Uterus (tissue), 4 donors: ENCODE data around the gene PPP2R2C. TPM values are rescaled to one million over a fixed set of nuclear protein-coding genes. Genes with fewer than 3 reads are reported as not detected.

Source experiments
- DNase-seq, 2 donors: peaks; one replicate each; pipeline ENCODE4 v3.0.0-alpha.2; 2019 to 2020
- H3K27ac ChIP-seq, 2 donors: fragments of 200-600 bp; sonication (generic); 1 replicate in 1 of 2; 2 replicates in 1 of 2; pipeline ENCODE4 v1.5.1; 2016 to 2018
- H3K27me3 ChIP-seq, 2 donors: fragments of 200-600 bp; sonication (generic); one replicate each; pipeline ENCODE4 v1.5.1; 2018 to 2019; ENCODE audit warnings: control low read depth in 1 of 2
- H3K36me3 ChIP-seq, 2 donors: fragments of 200-600 bp; sonication (generic); one replicate each; pipeline ENCODE4 v1.5.1; 2019; ENCODE audit warnings: control low read depth in 1 of 2
- H3K4me1 ChIP-seq, 2 donors: fragments of 200-600 bp; sonication (generic); one replicate each; pipeline ENCODE4 v1.5.1; 2018 to 2019; ENCODE audit warnings: control low read depth in 1 of 2
- H3K4me3 ChIP-seq, 2 donors: fragments of 200-600 bp; sonication (generic); 1 replicate in 1 of 2; 2 replicates in 1 of 2; pipeline ENCODE4 v1.5.1; 2018 to 2019; ENCODE audit warnings: mild to moderate bottlenecking in 1 of 2
- H3K9me3 ChIP-seq, 2 donors: fragments of 200-600 bp; sonication (generic); one replicate each; pipeline ENCODE4 v1.5.1; 2019; ENCODE audit warnings: control low read depth in 1 of 2
- CTCF ChIP-seq, 4 experiments: fragments of 200-600 bp in 2 of 4; fragments of 450-650 bp in 2 of 4; sonication (generic) in 2 of 4; IDR thresholded peaks; one replicate each; pipeline ENCODE4 v1.5.1; 2016 to 2019; ENCODE audit warnings: antibody characterized with exemption in 4 of 4, mild to moderate bottlenecking in 2 of 4, moderate library complexity in 1 of 4
- POLR2A ChIP-seq, 2 donors: fragments of 450-650 bp; IDR thresholded peaks; one replicate each; pipeline ENCODE4 v1.6.1; 2016; ENCODE audit warnings: antibody characterized with exemption in 2 of 2, mild to moderate bottlenecking in 1 of 2, moderate library complexity in 1 of 2
- intact Hi-C: fragments of 100-400 bp; cut with DNase I; formaldehyde crosslinking; loops from one replicate; pipeline ENCODE4 v1.15.1; 2023; ENCODE audit warnings: low total_unique reads
- total RNA-seq, 4 donors: library from RNA; depleted of rRNA in 3 of 4; stranded (reverse); fragments of >200 nt in 3 of 4; gene quantifications; one replicate each; pipeline versions ENCODE4 v1.1.0 to v1.2.4, GENCODE V29; 2014 to 2023
- donor health status: DM: yes; HTN: yes; CAD: no.

Gene PPP2R2C
- total RNA-seq, 4 donors from 2014 or later = 2.9 to 49.1 (median 27.3) TPM

- TF ChIP-seq POLR2A (IDR thresholded peaks at IDR 0.05) = no peak
- intact Hi-C loops = no loop called here
- no peak for DNase-seq
- no peak overlapping the region for H3K4me3 ChIP-seq
- no peaks in the 10 kb centered on the region for H3K9me3 ChIP-seq
- no peak overlapping the region for H3K27ac ChIP-seq
- no peaks in the 10 kb centered on the region for H3K36me3 ChIP-seq
- H3K27me3 ChIP-seq = no peaks in the 10 kb centered on the region
- no peaks in the 10 kb centered on the region for H3K4me1 ChIP-seq
These were observed 126.5 kb downstream of the PPP2R2C start for GRCh38 chr4:6345866-6346265.

DNA sequence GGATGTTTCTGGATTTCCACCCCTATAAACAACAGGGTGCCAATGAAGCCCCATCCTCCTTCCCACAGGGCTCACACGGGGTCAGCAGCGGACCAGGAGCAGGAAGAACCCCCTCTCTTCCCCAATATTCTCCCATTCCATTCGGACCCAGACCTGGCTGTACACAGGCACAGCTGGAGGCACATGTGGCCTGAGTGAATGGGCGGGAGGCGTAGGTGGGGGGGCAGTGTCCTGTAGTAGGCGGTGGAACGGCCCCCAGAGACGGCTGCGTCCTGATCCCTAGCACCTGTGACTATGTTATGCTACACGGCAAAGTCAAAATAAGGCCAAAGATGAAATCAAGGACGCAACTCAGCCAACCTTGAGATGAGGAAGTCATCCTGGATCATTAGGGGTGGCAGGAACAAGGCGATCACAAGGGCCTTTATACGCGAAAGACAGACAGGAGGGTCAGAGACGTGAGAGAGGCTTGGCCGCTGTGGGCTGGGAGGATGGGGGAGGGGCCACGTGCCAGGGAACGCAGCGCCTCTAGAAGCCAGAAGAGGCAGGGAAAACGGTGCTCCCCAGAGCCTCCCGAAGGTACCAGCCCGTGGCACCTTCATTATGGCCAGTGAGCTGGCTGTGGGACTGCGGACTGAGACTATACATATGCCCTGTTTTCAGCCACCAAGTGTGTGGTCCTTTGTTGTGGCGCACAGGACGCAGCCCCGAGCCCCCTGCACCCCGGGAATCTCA is 127.2 kb downstream of the PPP2R2C start:
- H3K4me3 ChIP-seq = no peak overlapping the region
- H3K4me1 ChIP-seq = no peaks in the 10 kb centered on the region
- no peaks in the 10 kb centered on the region for H3K27me3 ChIP-seq
- intact Hi-C loops = no loop called here
- H3K36me3 ChIP-seq = no peaks in the 10 kb centered on the region
- H3K27ac ChIP-seq = no peak overlapping the region
- no peaks in the 10 kb centered on the region for H3K9me3 ChIP-seq
- TF ChIP-seq CTCF (IDR thresholded peaks at IDR 0.05) = no peak
- TF ChIP-seq POLR2A (IDR thresholded peaks at IDR 0.05) = no peak
- no peak for DNase-seq

- Histone ChIP-seq H3K9me3 (no peaks in the 10 kb centered on the region), H3K27me3 (no peaks in the 10 kb centered on the region), H3K27ac (no peak overlapping the region), H3K4me3 (no peak overlapping the region), H3K4me1 (no peaks in the 10 kb centered on the region), H3K36me3 (no peaks in the 10 kb centered on the region)
- intact Hi-C loops = no loop called here
- TF ChIP-seq POLR2A (IDR thresholded peaks at IDR 0.05) (no peak), CTCF (IDR thresholded peaks at IDR 0.05) (peak in 1 of 4 experiments; percentile 6)
- no peak for DNase-seq
These were observed 128.4 kb downstream of the PPP2R2C start for GRCh38 chr4:6343939-6344408.

DNA sequence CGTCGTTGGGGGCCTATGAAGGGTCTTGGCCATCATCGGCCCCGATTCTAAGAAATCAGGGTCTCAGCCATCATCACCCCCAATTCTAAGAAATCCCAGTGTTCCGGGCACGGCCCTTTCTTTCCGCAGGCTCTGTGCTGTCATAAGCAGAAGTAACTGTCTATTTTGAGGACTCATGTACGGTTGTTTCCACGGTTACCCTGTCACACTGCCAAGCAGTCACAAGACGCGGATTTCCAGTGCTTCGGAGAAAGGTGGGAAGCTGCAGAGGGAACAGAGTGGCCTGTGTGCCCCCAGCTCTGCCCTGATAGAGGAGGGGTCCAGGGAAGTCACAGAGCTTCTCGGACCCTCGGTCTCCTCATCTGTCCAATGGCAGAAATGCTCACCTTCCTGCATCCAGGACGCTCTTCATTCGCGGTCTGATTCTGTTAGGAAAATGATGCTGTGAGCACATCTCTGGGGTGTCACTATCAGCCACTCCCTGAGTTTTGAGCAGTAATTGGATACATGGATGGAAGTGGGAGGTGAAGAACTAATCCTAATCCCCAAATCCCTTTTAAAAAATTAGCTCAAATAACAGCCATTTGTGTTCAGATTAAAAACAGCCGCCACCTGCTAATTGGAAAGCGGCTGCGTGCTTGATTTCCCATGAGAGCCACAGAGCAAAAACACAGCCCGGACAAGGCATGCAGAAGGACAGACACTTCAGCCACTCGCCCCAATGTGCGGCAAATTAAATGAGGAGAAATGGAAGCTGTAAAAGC is 129.7 kb downstream of the PPP2R2C start:
- no peak overlapping the region for H3K27ac ChIP-seq
- H3K4me3 ChIP-seq = no peak overlapping the region
- TF ChIP-seq CTCF (IDR thresholded peaks at IDR 0.05) (no peak), POLR2A (IDR thresholded peaks at IDR 0.05) (no peak)
- H3K36me3 ChIP-seq = no peaks in the 10 kb centered on the region
- no peaks in the 10 kb centered on the region for H3K4me1 ChIP-seq
- intact Hi-C loops = no loop called here
- H3K27me3 ChIP-seq = no peaks in the 10 kb centered on the region
- peak; percentile 38 to 54 for DNase-seq
- H3K9me3 ChIP-seq = no peaks in the 10 kb centered on the region

GRCh38 chr4:6341696-6342095 is 130.7 kb downstream of the PPP2R2C start:
- intact Hi-C loops = no loop called here
- Histone ChIP-seq H3K36me3 (no peaks in the 10 kb centered on the region), H3K27ac (no peak overlapping the region), H3K4me3 (no peak overlapping the region), H3K27me3 (no peaks in the 10 kb centered on the region), H3K4me1 (no peaks in the 10 kb centered on the region), H3K9me3 (no peaks in the 10 kb centered on the region)
- DNase-seq = no peak
- TF ChIP-seq POLR2A (IDR thresholded peaks at IDR 0.05) (no peak), CTCF (IDR thresholded peaks at IDR 0.05) (no peak)
